Glomerular endothelial cell (primary cell): ENCODE measurements around the gene C20orf144. TPM values are rescaled to one million over a fixed set of nuclear protein-coding genes. Genes with fewer than 3 reads are reported as not detected.
"Not testable (repeated sequence)": the region's sequence is repeated elsewhere in the genome, so short reads cannot be mapped to it uniquely, and the experiment has no call there.

Experiments
- DNase-seq: peaks from one replicate; pipeline ENCODE4 v3.0.0-alpha.2; 2011; ENCODE audit warnings: low read depth, low spot score; ENCODE audit errors: extremely low read depth
- total RNA-seq: library from RNA; depleted of rRNA; stranded (reverse); fragments of >200 nt; gene quantifications from 2 replicates; pipeline ENCODE4 v1.2.3, GENCODE V29; 2015

C20orf144 gene
- total RNA-seq = not detected in 2 replicates

- DNase-seq = no peak
Measured at GRCh38 chr20:33662172-33662571, at the start of gene C20orf144. Gene C20orf144, plus strand, starts transcription at chr20:33662327. Its CDS starts 19 bp downstream, at chr20:33662346.

GRCh38 chr20:33621717-33622400 lies 40.3 kb upstream of the C20orf144 start:
- DNase-seq = no peak

- no peak for DNase-seq
Measured at GRCh38 chr20:33622705-33623365, 39.3 kb upstream of the C20orf144 start.

- no peak for DNase-seq
Measured at GRCh38 chr20:33624399-33624798, 37.7 kb upstream of the C20orf144 start.

- DNase-seq = no peak
Measured at GRCh38 chr20:33626190-33626589, 35.9 kb upstream of the C20orf144 start.

GRCh38 chr20:33627577-33628216 lies 34.4 kb upstream of the C20orf144 start:
- no peak for DNase-seq

- DNase-seq = no peak
Measured at GRCh38 chr20:33629533-33629932, 32.6 kb upstream of the C20orf144 start.

- DNase-seq = no peak
Measured at GRCh38 chr20:33629979-33630378, 32.1 kb upstream of the C20orf144 start.

- DNase-seq = no peak
Measured at GRCh38 chr20:33630507-33630906, 31.6 kb upstream of the C20orf144 start.

GRCh38 chr20:33631910-33632309 lies 30.2 kb upstream of the C20orf144 start:
- DNase-seq = not testable (repeated sequence)

- no peak for DNase-seq
Measured at GRCh38 chr20:33635341-33635740, 26.8 kb upstream of the C20orf144 start.

- no peak for DNase-seq
Measured at GRCh38 chr20:33636776-33637175, 25.4 kb upstream of the C20orf144 start.

GRCh38 chr20:33640287-33640686 lies 21.8 kb upstream of the C20orf144 start:
- no peak for DNase-seq

GRCh38 chr20:33644313-33645071 lies 17.6 kb upstream of the C20orf144 start:
- DNase-seq = no peak

GRCh38 chr20:33645072-33645358 lies 17.1 kb upstream of the C20orf144 start:
- no peak for DNase-seq

GRCh38 chr20:33645396-33645795 lies 16.7 kb upstream of the C20orf144 start:
- no peak for DNase-seq

- DNase-seq = no peak
Measured at GRCh38 chr20:33646191-33646590, 15.9 kb upstream of the C20orf144 start.

GRCh38 chr20:33646959-33647602 lies 15.0 kb upstream of the C20orf144 start:
- DNase-seq = not testable (repeated sequence)

- no peak for DNase-seq
Measured at GRCh38 chr20:33647603-33648395, 14.3 kb upstream of the C20orf144 start.

- DNase-seq = no peak
Measured at GRCh38 chr20:33648396-33649004, 13.6 kb upstream of the C20orf144 start.
